AG09319 (cell line): Measurements from ENCODE around the gene CNGA1.
"Not testable (repeated sequence)": the region's sequence is repeated elsewhere in the genome, so short reads cannot be mapped to it uniquely, and the experiment has no call there.

Experiments
- DNase-seq: peaks from one replicate; pipeline ENCODE4 v3.0.0-alpha.2; 2010; ENCODE audit warnings: low read depth; ENCODE audit errors: extremely low read depth
- CTCF ChIP-seq: IDR thresholded peaks from 2 replicates; pipeline ENCODE4 v1.5.1; 2011; ENCODE audit warnings: low read depth, mild to moderate bottlenecking, inconsistent platforms, low read length, moderate library complexity

The CNGA1 gene

GRCh38 chr4:47939456-47939855 lies 77.0 kb downstream of the CNGA1 start:
- no peak for TF ChIP-seq CTCF
- DNase-seq = no peak

- no peak for TF ChIP-seq CTCF
- DNase-seq = no peak
These were observed 80.1 kb downstream of the CNGA1 start for GRCh38 chr4:47936336-47936735.

- peak; percentile 19 for DNase-seq
- TF ChIP-seq CTCF = peak; percentile 56
These were observed 82.6 kb downstream of the CNGA1 start for GRCh38 chr4:47933840-47934239.

GRCh38 chr4:47930971-47931804 lies 85.3 kb downstream of the CNGA1 start:
- DNase-seq = peak; percentile 19
- TF ChIP-seq CTCF = no peak

- no peak for DNase-seq
- no peak for TF ChIP-seq CTCF
These were observed 86.7 kb downstream of the CNGA1 start for GRCh38 chr4:47929682-47930201.

GRCh38 chr4:47926667-47927258 lies 89.7 kb downstream of the CNGA1 start:
- DNase-seq = no peak
- peak; percentile 83 for TF ChIP-seq CTCF

- DNase-seq = not testable (repeated sequence)
These were observed 93.2 kb downstream of the CNGA1 start for GRCh38 chr4:47923261-47923608.

- DNase-seq = not testable (repeated sequence)
These were observed 93.8 kb downstream of the CNGA1 start for GRCh38 chr4:47922436-47923260.

GRCh38 chr4:47917163-47917562 lies 99.3 kb downstream of the CNGA1 start:
- DNase-seq = not testable (repeated sequence)
